HL-60 (cell line): ENCODE results near the gene ZFYVE19.

ENCODE experiments used
- DNase-seq, 2 experiments: peaks; one replicate each; pipeline ENCODE4 v3.0.0-alpha.2; 2010 to 2020; ENCODE audit warnings: low read depth in 1 of 2, low spot score in 1 of 2
- H3K27ac ChIP-seq: fragments of 250-450 bp; sonication (Bioruptor Pico); replicated peaks from 2 replicates; pipeline ENCODE4 v1.5.1; 2020; ENCODE audit warnings: mild to moderate bottlenecking, moderate library complexity
- H3K27me3 ChIP-seq: fragments of 250-450 bp; sonication (Bioruptor Pico); 2 replicates; pipeline ENCODE4 v1.5.1; 2021; ENCODE audit warnings: mild to moderate bottlenecking, moderate library complexity; ENCODE audit not compliant: insufficient read depth, poor library complexity, severe bottlenecking
- H3K4me3 ChIP-seq: replicated peaks from 2 replicates; pipeline ENCODE4 v1.5.1; 2011; ENCODE audit warnings: mild to moderate bottlenecking, control low read depth, low read length; ENCODE audit not compliant: insufficient read depth
- GABPA ChIP-seq: IDR thresholded peaks from 2 replicates; pipeline ENCODE4 v1.6.1; 2012; ENCODE audit warnings: low read depth
- POLR2AphosphoS5 ChIP-seq: IDR thresholded peaks from 2 replicates; pipeline ENCODE4 v1.6.1; 2012; ENCODE audit warnings: low read depth
- SPI1 ChIP-seq: IDR thresholded peaks from 2 replicates; pipeline ENCODE4 v1.6.1; 2012; ENCODE audit warnings: low read depth, mild to moderate bottlenecking, borderline replicate concordance
- TF ChIP-seq, protein P1 (sequence below): IDR thresholded peaks from 2 replicates; pipeline ENCODE4 v1.6.1; 2012; ENCODE audit warnings: low read depth; ENCODE audit not compliant: insufficient replicate concordance
- TF ChIP-seq, protein P2 (sequence below): IDR thresholded peaks from one replicate; pipeline ENCODE4 v1.5.1; 2011; ENCODE audit warnings: low read length, control low read depth, inconsistent platforms; ENCODE audit not compliant: insufficient read depth

The ZFYVE19 gene

DNA sequence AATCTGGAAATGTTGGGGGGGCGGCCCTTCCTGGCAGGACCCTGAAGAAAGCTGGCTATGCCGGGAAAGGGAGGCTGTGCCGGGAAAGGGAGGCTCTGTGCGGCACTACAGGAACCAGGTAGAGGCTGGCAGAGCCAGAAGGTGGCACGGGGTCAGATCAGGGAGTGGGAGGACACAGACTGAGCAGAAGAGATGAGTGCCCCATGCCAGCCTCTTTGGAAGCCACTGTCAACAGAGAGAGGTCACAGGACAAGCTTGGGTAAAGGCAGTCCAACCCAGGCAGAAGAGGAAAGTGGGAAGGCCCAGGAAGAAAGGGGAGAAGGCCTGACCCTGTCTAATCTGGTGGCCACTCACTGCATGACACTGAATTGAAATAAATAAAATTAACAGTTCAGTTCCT is 35.6 kb upstream of the ZFYVE19 start:
- no peak overlapping the region for H3K27ac ChIP-seq
- no peaks in the 10 kb centered on the region for H3K27me3 ChIP-seq
- no peak for DNase-seq
- TF ChIP-seq, protein P1, sequence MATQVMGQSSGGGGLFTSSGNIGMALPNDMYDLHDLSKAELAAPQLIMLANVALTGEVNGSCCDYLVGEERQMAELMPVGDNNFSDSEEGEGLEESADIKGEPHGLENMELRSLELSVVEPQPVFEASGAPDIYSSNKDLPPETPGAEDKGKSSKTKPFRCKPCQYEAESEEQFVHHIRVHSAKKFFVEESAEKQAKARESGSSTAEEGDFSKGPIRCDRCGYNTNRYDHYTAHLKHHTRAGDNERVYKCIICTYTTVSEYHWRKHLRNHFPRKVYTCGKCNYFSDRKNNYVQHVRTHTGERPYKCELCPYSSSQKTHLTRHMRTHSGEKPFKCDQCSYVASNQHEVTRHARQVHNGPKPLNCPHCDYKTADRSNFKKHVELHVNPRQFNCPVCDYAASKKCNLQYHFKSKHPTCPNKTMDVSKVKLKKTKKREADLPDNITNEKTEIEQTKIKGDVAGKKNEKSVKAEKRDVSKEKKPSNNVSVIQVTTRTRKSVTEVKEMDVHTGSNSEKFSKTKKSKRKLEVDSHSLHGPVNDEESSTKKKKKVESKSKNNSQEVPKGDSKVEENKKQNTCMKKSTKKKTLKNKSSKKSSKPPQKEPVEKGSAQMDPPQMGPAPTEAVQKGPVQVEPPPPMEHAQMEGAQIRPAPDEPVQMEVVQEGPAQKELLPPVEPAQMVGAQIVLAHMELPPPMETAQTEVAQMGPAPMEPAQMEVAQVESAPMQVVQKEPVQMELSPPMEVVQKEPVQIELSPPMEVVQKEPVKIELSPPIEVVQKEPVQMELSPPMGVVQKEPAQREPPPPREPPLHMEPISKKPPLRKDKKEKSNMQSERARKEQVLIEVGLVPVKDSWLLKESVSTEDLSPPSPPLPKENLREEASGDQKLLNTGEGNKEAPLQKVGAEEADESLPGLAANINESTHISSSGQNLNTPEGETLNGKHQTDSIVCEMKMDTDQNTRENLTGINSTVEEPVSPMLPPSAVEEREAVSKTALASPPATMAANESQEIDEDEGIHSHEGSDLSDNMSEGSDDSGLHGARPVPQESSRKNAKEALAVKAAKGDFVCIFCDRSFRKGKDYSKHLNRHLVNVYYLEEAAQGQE: no peak
- TF ChIP-seq SPI1 (no peak), POLR2AphosphoS5 (no peak), GABPA (no peak)
- TF ChIP-seq, protein P2, sequence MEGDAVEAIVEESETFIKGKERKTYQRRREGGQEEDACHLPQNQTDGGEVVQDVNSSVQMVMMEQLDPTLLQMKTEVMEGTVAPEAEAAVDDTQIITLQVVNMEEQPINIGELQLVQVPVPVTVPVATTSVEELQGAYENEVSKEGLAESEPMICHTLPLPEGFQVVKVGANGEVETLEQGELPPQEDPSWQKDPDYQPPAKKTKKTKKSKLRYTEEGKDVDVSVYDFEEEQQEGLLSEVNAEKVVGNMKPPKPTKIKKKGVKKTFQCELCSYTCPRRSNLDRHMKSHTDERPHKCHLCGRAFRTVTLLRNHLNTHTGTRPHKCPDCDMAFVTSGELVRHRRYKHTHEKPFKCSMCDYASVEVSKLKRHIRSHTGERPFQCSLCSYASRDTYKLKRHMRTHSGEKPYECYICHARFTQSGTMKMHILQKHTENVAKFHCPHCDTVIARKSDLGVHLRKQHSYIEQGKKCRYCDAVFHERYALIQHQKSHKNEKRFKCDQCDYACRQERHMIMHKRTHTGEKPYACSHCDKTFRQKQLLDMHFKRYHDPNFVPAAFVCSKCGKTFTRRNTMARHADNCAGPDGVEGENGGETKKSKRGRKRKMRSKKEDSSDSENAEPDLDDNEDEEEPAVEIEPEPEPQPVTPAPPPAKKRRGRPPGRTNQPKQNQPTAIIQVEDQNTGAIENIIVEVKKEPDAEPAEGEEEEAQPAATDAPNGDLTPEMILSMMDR: no peak
- H3K4me3 ChIP-seq: no peak overlapping the region

DNA sequence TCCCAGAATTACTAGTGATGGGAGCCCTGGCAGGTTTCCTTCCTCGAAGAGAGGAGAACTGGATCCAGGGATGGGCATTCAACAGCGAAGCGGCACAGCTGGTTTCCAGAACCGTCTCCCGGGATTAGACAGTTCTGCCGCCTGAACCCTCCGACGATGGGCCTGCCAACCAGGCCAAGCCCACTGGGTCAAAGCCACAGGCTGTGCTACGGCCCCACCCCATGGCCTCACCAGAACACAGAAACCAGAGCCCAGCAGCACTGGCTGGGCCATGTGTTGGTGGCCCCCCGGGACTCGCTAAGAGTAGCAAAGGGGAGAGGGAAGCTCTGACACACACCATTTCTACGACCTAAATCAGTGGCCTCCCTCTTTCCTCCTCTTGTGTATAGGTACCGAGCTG is 34.9 kb upstream of the ZFYVE19 start:
- no peak overlapping the region for H3K27ac ChIP-seq
- no peaks in the 10 kb centered on the region for H3K27me3 ChIP-seq
- DNase-seq: no peak
- no peak overlapping the region for H3K4me3 ChIP-seq
- TF ChIP-seq SPI1 (no peak), POLR2AphosphoS5 (no peak), GABPA (no peak)
- TF ChIP-seq, protein P1: no peak
- TF ChIP-seq, protein P2: no peak

DNA sequence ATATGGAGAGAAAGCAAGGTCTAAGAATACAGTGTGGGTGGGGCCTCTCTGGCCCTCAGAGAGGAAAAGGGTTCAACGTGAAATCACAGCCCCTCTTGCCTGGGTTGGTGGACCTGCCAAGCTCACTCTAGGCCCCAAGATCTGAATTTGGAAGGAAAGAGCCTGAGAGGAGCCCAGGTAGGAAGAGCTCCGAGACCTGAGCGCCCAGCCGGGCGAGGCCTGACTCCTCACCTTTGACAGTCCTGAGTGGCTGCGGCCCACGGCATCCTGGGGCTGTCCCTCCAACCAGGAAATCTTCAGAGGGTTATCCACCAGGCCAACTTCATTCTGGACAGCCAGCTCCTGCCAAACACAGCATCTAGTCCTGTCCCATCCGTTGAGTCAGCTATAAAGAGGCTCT is 33.4 kb upstream of the ZFYVE19 start:
- no peaks in the 10 kb centered on the region for H3K27me3 ChIP-seq
- TF ChIP-seq POLR2AphosphoS5 (no peak), SPI1 (no peak), GABPA (no peak)
- TF ChIP-seq, protein P2: no peak
- TF ChIP-seq, protein P1: no peak
- DNase-seq: no peak
- H3K4me3 ChIP-seq: no peak overlapping the region
- H3K27ac ChIP-seq: no peak overlapping the region
